MM.1S (cell line): ENCODE results near the gene INO80D.

Source experiments
- CTCF ChIP-seq: fragments of 300-600 bp; sonication (generic); IDR thresholded peaks from 2 replicates; pipeline ENCODE4 v1.5.1; 2016; ENCODE audit warnings: antibody characterized with exemption, low read length, mixed read lengths
- EZH2 ChIP-seq: fragments of 300-600 bp; sonication (generic); optimal IDR thresholded peaks from 2 replicates; pipeline ENCODE3; 2017; ENCODE audit warnings: low read depth, mild to moderate bottlenecking, antibody characterized with exemption, low read length, mixed read lengths
- EZH2phosphoT487 ChIP-seq: fragments of 300-600 bp; sonication (generic); IDR thresholded peaks from 2 replicates; pipeline ENCODE4 v1.6.1; 2018; ENCODE audit warnings: antibody characterized with exemption, low read length

GRCh38 chr2:206001912-206002311, 84.1 kb downstream of the INO80D start:
- TF ChIP-seq CTCF (no peak), EZH2phosphoT487 (no peak), EZH2 (no peak)
